ENCODE data around the gene CACFD1.

The CACFD1 gene

DNA sequence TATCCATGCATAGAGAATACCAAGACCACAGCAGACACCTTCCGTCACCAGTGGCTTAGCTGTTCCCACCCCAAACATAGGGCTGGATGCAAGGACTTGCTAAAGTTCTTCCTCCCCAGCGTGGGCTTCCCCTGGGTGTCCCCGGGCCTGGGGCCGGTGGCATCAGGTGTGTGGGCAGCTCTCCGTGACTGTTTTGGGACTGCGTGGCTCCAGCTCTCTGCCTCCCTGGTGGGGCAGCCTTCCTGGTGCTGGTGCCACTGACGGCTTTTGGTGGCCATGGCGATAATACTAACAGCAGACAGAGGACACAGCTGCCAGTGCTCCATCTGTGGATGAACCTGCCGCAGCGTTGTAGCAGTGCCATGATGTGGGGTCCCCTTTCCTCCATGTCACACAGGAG, 4.9 kb downstream of the CACFD1 start:
- no peak for DNase-seq

DNA sequence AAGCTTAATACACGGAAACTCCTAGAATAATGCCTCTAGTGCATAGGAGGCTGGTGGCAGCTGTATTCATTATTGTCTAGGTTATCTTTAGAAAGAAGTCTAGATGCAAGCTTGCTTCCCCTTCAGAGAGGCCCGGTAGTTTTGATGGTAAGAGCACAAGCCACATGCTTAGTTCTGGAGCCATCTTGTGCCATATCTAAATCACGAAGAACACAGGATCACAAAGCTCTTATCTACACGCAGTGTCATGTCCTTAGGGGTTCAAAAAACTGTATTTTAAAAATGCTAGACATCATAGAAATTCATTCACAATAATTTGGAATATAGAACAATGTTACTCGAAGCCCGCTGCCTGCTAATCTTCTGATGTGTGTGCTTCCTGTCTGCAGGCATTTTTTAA, 6.2 kb downstream of the CACFD1 start:
- DNase-seq, result no peak

DNA sequence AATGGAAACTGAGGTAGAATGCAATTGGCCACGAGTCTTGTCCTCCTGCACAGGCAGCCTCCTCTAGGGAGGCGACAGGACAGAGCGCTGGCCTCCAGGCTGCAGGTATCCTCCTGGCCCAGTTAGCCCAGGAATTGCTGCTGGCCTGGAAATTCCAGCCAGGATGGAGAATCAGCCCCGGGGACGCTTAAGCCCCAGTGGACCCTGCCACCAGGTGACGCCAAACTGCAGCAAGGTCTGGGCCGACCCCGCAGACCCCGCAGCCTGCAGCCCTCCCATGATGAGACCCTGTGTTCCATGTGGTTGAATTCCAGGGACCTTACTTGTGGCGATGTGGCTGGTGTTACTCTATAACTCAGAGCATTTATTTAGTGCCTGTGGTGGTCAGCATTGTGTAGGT, 7.3 kb downstream of the CACFD1 start:
- no peak for DNase-seq

DNA sequence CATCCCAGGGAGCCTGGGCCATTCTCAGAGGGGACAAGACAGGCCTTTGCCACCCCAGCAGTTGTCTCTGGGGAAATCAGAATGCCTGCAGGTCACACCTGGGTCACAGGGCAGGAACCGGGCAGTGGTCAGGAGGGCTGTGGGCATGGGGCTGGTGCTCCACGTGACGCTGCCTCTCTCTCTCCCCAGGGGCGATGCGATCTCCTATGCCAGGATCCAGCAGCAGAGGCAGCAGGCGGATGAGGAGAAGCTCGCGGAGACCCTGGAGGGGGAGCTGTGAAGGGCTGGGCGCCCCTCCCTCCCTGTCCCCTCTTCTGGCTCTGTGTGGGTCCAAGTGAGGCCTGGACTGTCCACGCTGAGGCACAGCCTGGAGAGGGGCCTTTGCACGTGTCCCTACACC, 8.6 kb downstream of the CACFD1 start:
- no peak for DNase-seq

DNA sequence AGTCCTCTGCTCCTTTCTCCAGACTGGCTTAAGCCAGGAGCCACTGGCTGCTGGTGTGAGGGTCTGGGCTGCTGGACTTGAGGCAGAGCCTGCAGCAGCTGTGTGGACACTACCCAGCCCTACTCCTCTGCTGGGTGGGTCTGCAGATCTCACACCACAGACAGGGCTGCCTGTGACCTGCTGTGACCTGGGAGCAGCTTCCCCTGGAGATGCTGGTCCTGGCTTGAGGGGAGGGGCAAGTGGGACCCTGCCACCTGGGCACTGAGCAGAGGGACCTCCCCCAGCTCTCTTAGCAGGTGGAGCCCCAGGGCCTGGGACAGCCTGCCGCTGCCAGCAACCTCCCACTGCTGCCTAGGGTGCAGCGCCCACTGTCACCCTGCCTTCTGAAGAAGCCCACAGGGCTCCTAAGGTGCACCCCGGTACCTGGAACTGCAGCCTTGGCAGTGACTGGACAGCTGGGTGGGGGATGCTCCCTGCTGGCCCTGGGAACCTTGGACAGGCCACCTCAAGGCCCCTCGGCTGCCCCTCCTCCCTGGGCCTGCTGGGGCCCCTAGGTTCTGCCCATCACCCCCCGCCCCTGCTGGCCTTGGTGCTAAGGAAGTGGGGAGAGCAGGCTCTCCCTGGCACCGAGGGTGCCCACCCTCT, 9.1 kb downstream of the CACFD1 start:
- no peak for DNase-seq

DNA sequence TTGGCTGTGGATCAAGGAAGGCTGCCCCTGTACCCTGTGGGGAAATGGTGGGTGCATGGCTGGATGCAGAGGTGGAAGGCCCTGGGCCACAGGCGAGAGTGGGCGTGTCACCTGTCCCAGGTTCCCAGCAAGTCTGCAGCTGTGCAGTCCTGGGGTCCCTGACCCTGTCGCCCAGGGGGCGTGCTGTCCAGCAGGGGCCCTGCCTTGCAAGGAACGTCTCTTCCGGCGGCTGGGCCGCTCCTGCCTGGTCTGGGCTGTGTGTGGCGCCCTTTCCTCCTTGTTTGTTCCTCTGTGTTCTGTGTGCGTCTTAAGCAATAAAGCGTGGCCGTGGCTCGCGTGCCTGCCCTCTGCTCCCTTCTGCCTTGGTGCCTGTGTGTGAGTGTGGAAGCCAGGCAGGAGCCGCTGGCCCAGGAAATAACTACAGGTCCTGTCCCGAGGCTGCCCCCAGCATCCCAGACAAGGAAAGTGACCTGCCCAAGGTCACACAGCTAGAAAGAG, 10.7 kb downstream of the CACFD1 start:
- no peak for DNase-seq

DNA sequence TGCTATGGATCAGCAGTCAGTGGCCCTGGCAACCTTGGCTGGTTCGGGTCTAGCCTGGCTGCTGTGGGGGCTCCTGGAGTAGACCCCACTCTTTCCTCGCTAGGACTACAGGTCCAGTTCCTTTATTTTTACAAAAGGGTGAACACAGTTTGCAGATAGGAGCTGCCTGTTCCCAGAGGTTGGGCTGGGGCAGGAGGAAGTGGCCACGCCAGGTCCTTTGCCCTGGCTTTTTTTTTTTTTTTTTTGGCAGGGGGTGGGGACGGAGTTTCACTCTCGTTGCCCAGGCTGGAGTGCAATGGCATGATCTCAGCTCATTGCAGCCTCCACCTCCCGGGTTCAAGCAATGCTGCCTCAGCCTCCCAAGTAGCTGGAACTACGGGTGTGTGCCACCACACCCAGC, 11.2 kb downstream of the CACFD1 start:
- no peak for DNase-seq

DNA sequence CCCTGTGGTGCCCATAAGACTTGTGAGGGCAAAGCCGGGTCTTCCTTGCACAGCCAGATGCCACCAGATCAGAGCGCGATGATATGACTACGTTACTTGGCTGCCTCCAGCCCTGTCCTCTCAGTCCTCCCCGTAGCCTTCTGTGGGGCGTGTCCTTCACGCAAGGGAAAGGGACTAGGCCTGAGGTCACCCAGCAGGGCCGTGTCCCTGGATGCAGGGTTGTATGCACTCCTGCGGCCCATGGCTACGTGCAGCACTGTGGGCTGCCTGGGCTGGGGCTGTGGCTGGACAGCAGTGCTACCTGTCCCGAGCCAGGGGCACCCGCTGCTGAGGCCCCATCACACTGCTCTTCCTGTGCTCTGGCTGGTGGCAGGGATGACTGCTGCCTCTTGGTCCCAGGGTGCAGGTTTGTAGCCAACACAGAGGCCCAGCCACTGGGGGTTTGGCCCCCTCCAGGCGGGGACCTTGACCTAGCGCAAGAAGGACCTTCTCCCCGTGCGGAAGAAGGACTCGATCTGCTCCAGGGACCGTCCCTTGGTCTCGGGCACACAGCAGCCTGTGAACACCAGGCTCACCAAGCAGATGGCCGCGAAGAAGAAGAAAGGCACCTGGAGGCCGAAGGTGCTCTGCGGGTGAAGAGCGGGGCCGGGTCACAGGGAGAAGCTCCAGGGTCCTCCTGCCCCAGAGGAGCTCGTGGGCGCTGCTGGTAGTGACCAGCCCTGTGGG, 11.9 kb downstream of the CACFD1 start:
- no peak for DNase-seq

DNA sequence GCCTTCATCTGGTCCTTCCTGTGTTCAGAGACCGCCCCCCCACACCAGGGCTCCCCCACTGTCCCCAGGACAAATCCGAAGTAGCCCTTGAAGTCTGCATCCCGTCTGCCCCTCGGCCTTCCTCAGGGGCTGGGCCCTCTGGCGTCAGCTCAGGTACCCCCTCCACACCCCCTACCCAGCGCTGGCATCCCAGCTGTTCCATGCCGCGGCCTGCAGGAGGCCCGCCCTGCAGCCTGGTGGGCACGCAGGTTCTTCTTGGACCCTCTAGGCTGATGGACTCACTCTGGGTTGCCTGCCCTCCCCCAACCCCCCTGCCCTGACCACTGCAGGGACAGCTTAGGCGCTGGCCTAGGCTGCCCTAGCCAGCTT, 12.5 kb downstream of the CACFD1 start:
- no peak for DNase-seq

DNA sequence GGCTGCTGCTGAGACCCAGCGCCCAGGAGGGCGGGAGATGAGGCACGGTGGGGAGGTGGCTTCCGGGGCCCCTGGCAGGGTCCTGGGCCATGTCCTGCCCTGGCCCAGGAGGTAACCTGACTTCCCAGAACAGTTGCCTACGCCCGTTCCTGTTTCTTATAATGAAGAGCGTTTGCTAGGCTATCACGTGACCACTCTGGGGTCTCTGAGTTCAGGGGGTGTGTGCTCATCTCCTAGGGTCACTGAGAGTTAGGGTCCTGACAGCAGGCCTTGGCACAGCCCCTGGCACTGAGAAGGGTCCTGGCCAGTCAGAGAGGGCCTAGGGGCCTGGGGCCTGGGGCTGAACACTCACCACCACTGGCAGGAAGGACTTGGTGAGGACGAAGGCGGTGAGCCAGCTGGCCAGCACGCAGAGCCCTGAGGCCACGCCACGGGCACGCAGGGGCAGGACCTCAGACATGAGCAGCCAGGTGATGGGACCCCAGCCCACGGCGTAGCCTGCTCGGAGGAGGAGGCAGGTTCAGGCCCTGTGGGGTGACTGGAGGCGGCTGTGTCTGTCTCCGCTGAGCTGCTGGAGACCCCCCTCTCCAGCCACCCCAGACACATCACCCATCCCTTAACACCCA, 13.1 kb downstream of the CACFD1 start:
- no peak for DNase-seq

DNA sequence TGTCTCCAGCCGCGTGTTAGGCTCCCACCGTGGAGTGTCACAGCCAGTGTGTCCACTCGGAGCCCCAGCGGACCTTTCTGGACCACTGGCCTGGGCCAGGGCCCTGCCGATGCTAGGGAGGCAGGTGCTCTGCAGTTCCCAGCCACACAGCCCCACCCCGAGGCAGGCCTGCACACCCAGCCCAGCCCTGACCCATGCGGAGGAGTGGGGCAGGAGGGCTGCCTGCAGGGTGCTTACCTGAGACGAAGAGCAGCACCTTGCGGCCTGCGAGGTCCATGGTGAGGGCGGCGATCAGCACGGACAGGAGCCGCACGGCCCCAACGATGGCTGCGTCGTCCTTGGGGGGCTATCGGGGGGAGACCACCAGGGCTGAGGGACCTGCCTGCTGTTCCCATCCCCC, 14.0 kb downstream of the CACFD1 start:
- DNase-seq, result no peak

DNA sequence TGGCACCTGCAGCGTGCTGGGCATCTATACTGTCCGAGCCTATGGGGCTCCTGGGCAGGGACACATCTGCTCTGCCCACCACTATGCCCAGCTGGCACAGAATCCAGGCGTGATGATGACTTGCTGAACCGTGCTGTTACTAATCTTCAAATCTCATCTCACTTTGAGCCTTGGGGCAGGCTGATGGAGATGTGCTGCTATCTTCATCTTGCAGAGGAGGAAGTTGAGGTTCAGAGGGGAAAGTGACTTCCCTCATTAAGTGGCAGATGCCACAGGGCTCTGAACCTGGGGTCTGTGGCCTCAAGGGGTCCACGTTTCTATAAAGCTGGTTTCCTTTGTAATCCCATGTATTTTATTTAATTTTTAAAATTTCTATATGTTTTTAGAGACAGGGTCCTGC, 14.4 kb downstream of the CACFD1 start:
- no peak for DNase-seq

DNA sequence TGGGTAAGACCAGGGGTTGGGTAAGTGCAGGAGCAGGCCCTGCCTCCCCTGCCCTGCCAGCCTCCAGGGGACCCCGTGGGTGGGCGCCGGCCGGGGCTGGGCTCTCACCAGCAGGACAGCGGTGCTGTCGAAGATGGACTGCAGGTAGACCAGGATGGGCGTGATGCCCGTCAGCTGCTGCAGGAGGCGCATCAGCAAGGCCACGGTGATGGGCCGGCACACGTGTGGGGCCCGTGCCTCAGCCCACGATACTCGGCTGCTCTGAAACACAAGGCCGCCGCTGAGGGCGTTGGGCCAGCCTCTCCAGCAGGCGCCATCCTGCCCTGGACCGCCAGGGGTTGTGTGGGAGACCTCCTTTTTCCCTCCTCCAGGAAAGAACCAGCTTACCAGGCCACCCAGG, 15.1 kb downstream of the CACFD1 start:
- DNase-seq, result no peak

DNA sequence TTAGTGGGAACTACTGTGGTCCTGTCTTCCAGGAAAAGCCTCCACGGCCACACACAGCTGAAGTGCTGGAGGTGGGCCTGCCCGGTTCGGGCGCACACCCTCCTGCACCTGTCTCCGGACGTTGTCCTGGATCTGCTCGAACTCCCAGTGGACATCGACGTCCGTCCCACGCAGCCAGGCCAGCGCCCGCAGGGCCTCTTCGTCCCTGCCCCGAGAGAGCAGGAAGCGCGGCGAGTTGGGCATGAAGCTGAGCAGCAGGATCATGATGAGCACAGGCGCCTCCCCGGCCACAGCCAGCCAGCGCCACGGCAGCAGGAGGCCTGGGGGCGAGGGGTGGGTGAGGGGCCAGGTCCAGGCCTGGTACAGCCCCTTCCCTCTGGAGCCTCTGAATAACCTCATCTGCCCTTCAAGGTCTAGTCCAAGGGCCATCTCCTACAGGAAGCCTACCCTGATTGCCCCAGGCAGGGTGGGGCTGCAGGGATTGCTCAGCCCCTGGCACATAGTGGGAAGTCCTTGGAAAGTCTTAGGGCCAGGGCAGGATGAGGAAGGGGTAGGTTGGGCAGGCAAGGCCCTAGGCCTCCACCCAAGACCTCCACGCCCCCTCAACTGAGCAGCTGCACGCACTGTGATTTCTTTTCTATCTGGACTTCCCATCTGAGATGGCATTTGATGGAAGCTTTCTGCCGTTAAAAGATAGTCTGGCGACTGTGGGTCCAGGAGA, 15.7 kb downstream of the CACFD1 start:
- no peak for DNase-seq

DNA sequence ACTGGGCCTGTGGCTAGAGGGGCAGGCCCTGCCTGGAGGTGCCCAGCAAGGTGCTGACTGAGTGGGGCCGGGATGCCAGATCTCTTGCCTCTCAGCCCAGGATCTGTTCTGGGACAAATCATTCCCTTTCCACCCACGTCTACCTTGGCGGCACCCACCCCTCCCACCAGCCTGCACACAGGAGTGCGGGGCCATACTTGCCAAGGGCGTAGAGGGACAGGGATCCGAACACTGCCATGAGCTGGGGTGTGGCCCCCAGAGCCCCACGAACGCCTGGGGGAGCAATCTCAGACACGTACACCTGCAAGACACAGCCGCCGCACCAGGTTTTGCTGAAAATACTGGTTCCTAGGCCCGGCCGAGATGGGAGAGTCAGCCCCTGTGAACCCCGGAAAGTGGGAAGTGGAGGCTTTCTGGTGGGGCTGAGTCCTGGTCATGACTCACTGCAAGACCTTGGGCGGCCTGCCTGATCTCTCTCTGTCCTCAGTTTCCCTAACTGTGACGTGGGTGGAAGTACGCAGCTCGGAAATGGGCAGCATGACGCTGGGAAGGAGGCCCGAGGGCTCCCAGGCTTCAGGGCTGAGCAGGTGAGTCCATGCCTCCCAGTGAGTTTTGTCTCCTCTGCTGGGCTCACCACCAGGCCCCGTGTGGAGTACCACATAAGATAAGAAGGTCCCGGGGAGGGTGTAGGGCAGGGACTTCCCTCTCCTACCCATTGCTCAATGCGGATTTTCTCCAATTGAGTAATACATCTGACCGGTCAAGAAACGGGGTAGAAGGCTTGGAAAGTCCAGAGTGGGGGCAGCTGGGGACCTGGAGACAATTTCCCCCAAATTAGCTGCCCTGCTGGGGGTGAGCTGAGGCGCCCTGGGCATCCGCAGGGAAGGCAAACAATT, 16.5 kb downstream of the CACFD1 start:
- no peak for DNase-seq

DNA sequence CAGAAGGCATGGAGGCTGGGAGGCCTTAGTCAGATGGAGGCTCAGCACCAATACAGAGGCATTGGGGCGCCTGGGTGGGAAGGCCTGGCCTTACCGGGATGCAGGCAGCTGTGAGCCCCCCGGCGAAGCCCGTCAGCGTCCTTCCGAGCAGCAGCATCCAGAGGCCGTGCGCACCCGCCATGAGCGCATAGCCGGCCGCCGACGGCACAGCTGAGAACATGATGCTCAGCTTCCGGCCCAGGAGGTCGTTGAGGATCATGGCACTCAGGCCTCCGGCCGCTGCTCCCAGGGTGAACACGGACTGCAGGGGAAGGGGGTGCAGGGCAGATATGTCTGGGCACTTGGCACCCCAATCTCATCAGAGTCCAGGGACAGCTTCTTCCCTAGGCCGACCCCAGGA, 17.2 kb downstream of the CACFD1 start:
- no peak for DNase-seq

DNA sequence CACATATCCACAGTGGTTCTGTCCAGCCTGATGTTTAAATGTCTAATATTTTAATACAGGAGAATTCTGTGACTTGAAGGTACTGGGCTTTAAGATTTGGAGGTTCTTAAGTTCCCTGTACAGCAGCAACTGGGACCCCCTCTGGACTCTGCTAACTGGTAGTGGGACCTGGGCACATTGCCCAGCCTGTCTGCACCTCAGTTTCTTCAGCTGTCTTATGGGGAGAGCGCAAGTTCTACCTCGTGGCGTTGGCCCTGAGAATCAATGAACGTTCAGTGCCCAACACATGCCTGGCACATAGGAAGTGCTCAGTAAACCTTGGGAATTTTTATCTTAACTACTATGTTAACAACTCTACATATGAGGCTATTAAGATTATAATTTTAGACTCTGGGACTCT, 17.7 kb downstream of the CACFD1 start:
- DNase-seq, result no peak

DNA sequence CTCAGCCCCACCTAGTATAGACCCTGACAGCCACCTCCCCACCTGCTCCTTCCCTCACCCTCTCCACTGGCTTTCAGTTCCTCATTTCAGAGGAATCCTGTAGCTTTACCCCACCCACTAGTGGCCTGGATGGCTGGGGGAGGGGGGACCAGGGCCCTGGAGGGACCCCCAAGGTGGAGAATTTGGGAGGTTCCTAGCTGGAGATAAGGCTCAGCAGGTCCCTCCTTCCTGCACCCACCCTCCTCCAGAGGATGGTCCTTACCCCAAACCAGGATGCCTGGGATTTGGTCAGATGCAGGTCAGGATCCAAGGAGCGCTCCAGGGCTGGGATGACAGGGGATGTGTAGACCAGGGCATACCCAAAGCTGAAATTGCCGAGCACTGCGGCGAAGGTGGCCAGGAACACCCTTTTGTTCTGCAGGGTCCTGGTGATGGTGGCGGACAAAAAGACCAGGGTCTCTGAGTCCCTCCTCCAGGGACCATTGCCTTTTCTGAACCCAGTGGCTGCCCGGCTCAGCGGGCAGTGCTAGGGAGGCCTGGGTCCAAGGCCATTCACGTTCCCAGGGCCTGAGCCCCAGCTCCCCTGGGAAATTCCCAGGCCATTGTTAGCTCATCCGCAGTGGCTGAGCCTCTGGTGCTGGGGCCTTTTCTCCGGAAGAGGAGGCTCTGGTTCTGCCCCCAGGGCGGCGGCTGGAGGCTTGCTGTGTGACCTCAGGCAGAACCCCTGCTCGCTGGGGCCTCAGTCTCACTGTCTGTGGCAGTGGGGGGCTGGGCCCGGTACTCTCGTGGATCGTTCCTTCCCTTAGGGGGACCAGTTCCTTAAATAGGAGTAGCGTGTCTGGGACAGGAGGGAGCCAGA, 18.4 kb downstream of the CACFD1 start:
- DNase-seq, result no peak

DNA sequence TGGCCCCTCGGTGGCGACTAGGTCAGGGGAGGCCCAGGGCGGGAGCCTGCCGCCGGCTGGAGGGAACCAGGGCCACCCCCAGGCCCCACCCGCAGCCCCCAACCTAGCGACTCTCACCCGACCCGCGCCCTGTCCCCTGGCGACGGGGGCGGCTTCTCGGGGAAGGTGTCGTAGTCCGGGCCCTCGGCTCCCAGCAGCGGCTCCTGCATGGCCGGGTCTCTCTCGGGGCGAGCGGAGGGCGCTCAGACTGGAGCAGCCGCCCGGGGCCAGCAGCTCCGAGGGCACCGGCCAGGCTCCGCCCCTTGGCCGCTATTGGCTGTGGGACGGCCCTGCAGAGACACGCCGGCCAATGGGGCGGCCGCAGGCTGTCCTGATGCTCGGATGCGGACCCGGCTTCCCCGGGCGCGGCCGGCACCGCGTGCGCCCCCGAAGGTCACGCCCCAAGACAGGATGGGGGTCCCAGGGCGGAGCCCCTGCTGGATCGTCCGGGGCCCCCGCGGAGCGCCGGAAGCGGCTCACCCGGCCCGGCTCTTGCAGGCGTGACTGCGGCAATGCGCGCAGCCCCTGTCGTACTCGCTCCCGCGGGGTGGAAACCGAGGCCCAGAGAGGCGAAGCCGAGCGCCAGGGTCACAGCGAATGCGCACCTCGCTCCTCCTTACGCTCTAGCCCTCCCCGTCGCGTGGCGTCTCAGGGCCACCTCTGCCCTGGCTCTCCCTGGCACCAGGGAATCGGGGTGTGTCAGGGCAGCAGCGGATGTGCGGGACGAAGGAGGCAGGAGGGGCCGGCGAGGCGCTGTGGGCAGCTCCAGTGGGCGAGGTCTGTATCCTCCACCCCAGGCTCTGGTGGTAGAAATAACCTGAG, 19.3 kb downstream of the CACFD1 start, which contains the start of gene SLC2A6:
SLC2A6 (minus strand) TSS at position 249 of the 861 bp plus-strand sequence; CDS start at position 209, 40 bp downstream.
- DNase-seq, result peak in 13 of 14 donors; percentile 35 to 86 (median 71)

DNA sequence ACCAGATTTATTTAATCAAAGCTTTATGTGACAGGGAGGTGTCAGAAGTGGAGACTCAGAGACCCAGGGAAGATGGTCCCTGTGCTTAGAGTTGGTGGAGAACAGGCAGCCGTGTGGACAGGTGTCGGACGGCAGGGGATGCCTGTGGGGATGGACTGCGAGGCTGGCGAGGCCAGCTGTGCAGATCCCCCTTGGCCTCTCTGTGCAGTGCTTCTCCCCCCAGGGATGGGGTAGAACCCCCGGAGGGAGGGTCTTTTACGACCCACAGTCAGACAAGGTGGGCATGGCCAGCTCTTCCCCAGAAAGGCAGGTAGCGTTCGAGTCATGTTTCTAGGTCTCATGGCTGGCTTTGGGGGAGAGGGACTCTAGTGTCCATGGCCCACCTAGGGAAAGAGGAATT, 23.8 kb downstream of the CACFD1 start:
- no peak for DNase-seq

Data from C1 segment of cervical spinal cord (tissue), 14 donors.